GM12874 (cell line): Measurements from ENCODE around the gene MAN2A2.

Source experiments
- CTCF ChIP-seq: IDR thresholded peaks from 2 replicates; pipeline ENCODE4 v1.5.1; 2011; ENCODE audit warnings: low read depth, mild to moderate bottlenecking, control low read depth, low read length, moderate library complexity; ENCODE audit not compliant: insufficient read depth

Gene MAN2A2

GRCh38 chr15:90877315-90877714 is 25.8 kb upstream of the MAN2A2 start:
- no peak for TF ChIP-seq CTCF

- TF ChIP-seq CTCF, result no peak
Measured at GRCh38 chr15:90877996-90878395, 25.1 kb upstream of the MAN2A2 start.

GRCh38 chr15:90878660-90879059 is 24.4 kb upstream of the MAN2A2 start:
- TF ChIP-seq CTCF, result no peak

- TF ChIP-seq CTCF, result no peak
Measured at GRCh38 chr15:90879730-90880366, 23.3 kb upstream of the MAN2A2 start.

- no peak for TF ChIP-seq CTCF
Measured at GRCh38 chr15:90880381-90881145, 22.5 kb upstream of the MAN2A2 start.

GRCh38 chr15:90881181-90881977 is 21.7 kb upstream of the MAN2A2 start:
- TF ChIP-seq CTCF, result no peak
